COLO668 (cell line): ENCODE measurements around the gene DPH5.

Experiments
- DNase-seq: peaks from one replicate; lab custom pipeline; 2025; ENCODE audit not compliant: unreplicated experiment; lab: John Stamatoyannopoulos, UW

DPH5 gene

DNA sequence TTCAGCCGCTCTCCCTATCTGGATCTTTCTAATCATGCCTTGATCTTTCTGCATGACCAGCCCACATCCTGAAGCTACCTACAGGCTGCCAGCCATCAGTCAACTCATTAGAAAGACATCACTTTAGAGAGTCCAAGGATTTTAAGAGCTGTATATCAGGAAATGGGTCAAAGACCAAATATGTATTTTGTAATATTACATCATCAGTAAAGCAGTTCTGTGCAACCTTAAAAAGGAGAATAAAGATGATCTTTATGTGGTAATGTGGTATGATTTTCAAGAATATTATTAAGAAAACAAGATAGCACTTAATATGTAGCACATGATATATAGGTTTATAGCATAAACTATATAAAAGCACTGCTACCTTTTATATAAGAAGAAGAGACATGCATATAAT, 82.1 kb downstream of the DPH5 start:
- DNase-seq: no peak

DNA sequence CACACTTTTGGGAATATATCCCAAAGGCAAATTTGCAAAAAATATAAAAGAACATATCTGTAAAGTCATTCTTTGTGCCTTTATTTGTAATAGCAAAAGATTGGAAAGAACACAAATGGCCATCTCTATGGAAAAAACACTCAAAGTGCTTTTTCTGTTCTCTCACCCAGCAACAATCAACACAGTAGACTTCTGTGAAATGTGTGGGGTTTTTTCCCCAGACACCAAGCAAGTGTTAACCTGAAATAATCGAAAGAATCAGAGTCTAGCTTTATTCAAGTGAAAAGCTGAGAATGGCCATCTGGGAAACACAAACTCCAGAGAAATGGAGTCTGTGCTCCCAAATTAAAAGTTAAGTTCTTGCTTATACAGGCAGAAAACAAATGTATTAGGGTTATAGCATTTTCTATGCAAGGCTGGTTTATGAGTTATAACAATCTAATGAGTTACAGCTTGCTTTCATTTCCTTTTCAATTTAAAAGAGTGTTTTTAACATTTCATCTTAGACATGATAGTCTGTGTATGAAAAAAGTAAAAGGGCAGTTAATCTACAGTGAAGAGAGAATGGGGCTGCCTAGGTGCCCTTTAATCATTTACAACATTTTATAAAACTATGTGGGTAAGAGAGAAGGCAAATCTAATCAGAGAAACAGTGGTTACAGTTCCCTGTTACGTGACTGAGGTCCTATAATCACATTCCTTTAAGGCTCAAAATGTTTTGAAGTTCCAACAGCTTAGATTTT, 83.1 kb downstream of the DPH5 start:
- DNase-seq: no peak

DNA sequence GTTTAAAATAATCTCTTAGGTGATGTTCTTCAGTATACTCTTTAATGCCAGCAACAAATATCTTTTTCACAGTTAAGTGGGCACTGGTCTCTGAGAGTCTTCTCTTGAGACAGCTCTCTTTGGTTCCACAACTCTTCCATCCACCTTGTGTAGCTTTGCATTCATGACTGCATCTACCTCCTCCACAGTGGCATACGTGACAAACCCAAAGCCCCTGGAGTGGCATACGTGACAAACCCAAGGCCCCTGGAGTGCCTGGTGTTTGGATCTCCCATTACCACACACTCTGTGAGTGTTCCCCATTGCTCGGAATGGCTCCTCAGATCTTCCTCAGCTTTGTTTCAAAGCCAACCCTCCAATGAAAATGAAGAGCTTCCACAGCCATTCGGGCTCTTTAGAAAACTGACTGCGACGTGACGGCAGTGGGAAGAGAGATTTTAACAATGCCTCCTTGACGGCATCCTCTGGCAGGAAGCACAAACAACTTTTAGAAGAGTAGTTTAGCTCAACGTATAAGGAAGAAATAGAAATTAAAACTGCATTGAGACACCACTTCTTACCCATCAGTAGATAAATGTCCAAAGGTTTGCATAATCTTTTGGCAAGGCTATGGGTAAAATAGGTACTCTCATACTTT, 83.9 kb downstream of the DPH5 start:
- no peak for DNase-seq

DNA sequence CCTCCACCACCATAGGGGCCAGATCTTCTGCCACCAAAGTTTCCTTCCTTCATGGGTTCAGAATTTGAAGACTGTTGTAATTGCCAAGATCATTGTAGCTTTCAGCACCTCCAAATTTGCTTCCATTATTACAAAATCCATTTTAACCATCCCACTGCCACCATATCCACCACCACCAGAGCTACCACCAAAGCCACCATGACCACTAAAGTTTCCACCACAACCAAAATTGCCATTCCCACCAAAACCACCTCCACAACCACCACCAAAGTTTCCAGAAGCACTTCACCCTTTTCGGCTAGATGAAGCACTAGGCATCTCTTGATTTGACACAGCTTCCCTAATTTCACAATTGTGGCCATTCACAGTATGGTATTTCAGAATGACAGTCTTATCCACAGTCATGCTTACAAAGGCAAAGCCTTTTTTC, 84.5 kb downstream of the DPH5 start:
- DNase-seq: no peak
